Right lobe of liver (tissue), 6 donors: Measurements from ENCODE around the gene ARHGEF37. TPM values are rescaled to one million over a fixed set of nuclear protein-coding genes. Genes with fewer than 3 reads are reported as not detected.

Source experiments
- ATAC-seq, 4 donors: fragments of 200-7000 bp; cut with Tn5 transposase; one replicate each; pipeline ENCODE4 v1.9.1; 2020; ENCODE audit warnings: mild to moderate bottlenecking in 4 of 4, moderate library complexity in 4 of 4
- DNase-seq, 3 donors: peaks; one replicate each; pipeline ENCODE4 v3.0.0-alpha.2; 2020
- H3K27ac ChIP-seq, 3 donors: fragments of 200-600 bp; one replicate each; pipeline ENCODE4 v1.8.0; 2022
- H3K27me3 ChIP-seq, 2 donors: fragments of 200-600 bp; one replicate each; pipeline ENCODE4 v1.8.0; 2022
- H3K36me3 ChIP-seq, 4 donors: fragments of 200-600 bp; sonication (generic) in 1 of 4; one replicate each; pipeline versions ENCODE4 v1.5.1 to v1.8.0; 2017 to 2022; ENCODE audit warnings: control low read depth in 1 of 4
- H3K4me1 ChIP-seq, 4 donors: fragments of 200-600 bp; sonication (generic) in 1 of 4; one replicate each; pipeline versions ENCODE4 v1.5.1 to v1.8.0; 2017 to 2022; ENCODE audit warnings: control low read depth in 1 of 4
- H3K4me3 ChIP-seq, 3 donors: fragments of 200-600 bp; one replicate each; pipeline ENCODE4 v1.8.0; 2022
- H3K9me3 ChIP-seq, 4 donors: fragments of 200-600 bp; sonication (generic) in 1 of 4; one replicate each; pipeline versions ENCODE4 v1.5.1 to v1.8.0; 2017 to 2022; ENCODE audit warnings: control low read depth in 1 of 4
- POLR2A ChIP-seq: fragments of 450-650 bp; IDR thresholded peaks from one replicate; pipeline ENCODE4 v1.6.1; 2017; ENCODE audit warnings: antibody characterized with exemption, mild to moderate bottlenecking
- WGBS: methylation state at CpG from one replicate; pipeline ENCODE4 v1.1.6; 2018; ENCODE audit warnings: low coverage, low lambda C conversion rate; ENCODE audit not compliant: insufficient coverage; ENCODE audit errors: missing lambda C conversion rate; 5-methylcytosine and 5-hydroxymethylcytosine counted together
- intact Hi-C, 2 donors: fragments of 100-400 bp; cut with DNase I; formaldehyde crosslinking; loops; one replicate each; pipeline versions ENCODE4 v1.11.2 to v1.14.1; 2022
- total RNA-seq, 6 experiments: library from RNA; depleted of rRNA in 2 of 6; stranded (reverse); fragments of >200 nt in 2 of 6; fragmentation: NEBNext Ultra II Directional in 3 of 6; extraction: Animal tissue kit (Norgen Biotek cat#: 25700) in 3 of 6; gene quantifications; one replicate each; pipeline versions ENCODE4 v1.1.0 to v1.2.4, GENCODE V29; 2016 to 2023
- TF ChIP-seq, protein P1 (sequence below), 4 donors: fragments of 200-600 bp in 3 of 4; fragments of 450-650 bp in 1 of 4; IDR thresholded peaks; one replicate each; pipeline versions ENCODE4 v1.5.1 to v1.8.0; 2016 to 2022; ENCODE audit warnings: antibody characterized with exemption in 4 of 4, mild to moderate bottlenecking in 2 of 4
- donor health status: DM: no; HTN: yes; CAD: no.
- donor health status: DM: no; HTN: no; CAD: no.
- donor health status: DM: no; HTN: no; CAD: no.
- donor health status: DM: no; HTN: yes; CAD: no.
- donor health status: DM: no; HTN: yes; CAD: no.

ARHGEF37 gene
- total RNA-seq, 6 experiments from 2014 or later, result 1.6 to 7.3 (median 2.1) TPM

DNA sequence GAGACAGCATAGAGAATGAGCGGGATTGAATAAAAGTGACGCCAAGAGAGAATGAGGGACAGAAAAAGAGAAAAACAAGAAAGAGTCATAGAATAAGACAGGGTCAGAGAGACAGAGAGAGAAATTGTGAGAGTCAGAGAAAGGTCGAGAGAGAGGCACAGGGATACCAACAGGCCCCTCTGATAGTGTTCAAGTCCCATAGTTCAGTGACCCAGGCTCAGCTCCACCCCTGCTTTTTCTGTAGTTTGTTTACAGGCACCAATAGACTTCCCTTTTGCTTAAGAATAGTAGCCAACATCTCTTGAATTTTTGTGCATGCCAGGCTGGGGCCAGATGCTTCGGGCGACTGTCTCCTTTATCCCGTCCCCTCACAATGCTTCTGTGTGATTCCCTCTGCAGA, 62.5 kb downstream of the ARHGEF37 start:
- H3K4me1 ChIP-seq, result peaks cover 0 to 14% (median 6%) of the 10 kb centered on the region in 4 donors
- TF ChIP-seq POLR2A, result no peak
- H3K9me3 ChIP-seq, result no peaks in the 10 kb centered on the region
- no peak overlapping the region for H3K27ac ChIP-seq
- H3K36me3 ChIP-seq, result no peaks in the 10 kb centered on the region
- H3K4me3 ChIP-seq, result no peak overlapping the region
- ATAC-seq (no peak), DNase-seq (no peak)
- intact Hi-C loops, result no loop called here
- no peaks in the 10 kb centered on the region for H3K27me3 ChIP-seq
- WGBS, result 79% methylated on average over 6 of the region's 6 CpGs

DNA sequence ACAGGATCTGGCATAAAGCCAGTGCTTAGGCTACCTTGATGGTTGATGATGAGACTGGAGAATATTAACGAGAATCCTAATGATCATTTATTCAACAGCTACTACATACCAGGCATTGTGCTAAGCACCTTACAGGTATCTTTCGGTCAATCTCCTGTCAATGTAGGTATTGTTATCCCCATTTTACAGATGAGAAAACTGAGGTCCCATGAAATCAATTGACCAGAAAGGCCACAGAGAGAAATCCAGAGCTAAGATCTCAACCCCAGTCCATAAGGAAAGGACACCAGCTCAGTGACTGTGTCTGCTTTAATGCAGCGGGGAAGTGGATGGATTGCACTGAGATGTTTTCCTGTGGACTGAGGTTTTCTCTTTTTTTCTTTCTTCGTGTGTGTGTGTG, 63.3 kb downstream of the ARHGEF37 start:
- Histone ChIP-seq H3K4me3 (no peak overlapping the region), H3K27me3 (no peaks in the 10 kb centered on the region), H3K9me3 (no peaks in the 10 kb centered on the region), H3K4me1 (peaks cover 0 to 12% (median 5%) of the 10 kb centered on the region in 4 donors), H3K36me3 (no peaks in the 10 kb centered on the region), H3K27ac (no peak overlapping the region)
- ATAC-seq, result no peak
- intact Hi-C loops, result no loop called here
- TF ChIP-seq, protein P1, sequence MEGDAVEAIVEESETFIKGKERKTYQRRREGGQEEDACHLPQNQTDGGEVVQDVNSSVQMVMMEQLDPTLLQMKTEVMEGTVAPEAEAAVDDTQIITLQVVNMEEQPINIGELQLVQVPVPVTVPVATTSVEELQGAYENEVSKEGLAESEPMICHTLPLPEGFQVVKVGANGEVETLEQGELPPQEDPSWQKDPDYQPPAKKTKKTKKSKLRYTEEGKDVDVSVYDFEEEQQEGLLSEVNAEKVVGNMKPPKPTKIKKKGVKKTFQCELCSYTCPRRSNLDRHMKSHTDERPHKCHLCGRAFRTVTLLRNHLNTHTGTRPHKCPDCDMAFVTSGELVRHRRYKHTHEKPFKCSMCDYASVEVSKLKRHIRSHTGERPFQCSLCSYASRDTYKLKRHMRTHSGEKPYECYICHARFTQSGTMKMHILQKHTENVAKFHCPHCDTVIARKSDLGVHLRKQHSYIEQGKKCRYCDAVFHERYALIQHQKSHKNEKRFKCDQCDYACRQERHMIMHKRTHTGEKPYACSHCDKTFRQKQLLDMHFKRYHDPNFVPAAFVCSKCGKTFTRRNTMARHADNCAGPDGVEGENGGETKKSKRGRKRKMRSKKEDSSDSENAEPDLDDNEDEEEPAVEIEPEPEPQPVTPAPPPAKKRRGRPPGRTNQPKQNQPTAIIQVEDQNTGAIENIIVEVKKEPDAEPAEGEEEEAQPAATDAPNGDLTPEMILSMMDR (IDR thresholded peaks at IDR 0.05), result no peak
- TF ChIP-seq POLR2A, result no peak
- DNase-seq, result no peak
- 84% methylated on average over 4 of the region's 4 CpGs for WGBS

DNA sequence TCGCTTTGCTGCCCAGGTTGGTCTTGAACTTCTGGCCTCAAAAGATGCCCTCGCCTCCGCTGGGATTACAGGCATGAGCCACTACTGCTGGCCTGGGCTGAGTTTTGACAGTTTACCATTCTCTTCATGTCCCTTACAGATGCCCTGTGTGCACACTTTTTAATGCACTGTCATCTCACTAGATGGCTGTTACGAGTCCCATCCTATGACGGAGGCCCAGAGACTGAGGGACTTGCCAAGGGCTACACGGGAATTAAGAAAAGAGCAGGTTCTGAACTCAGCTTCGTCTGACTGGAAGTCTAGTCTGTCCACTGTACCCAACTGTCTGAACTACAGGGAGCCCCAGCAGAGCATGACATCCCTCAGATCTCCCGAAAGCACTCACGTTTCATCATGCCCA, 63.9 kb downstream of the ARHGEF37 start:
- 65% methylated on average over 3 of the region's 9 CpGs for WGBS

DNA sequence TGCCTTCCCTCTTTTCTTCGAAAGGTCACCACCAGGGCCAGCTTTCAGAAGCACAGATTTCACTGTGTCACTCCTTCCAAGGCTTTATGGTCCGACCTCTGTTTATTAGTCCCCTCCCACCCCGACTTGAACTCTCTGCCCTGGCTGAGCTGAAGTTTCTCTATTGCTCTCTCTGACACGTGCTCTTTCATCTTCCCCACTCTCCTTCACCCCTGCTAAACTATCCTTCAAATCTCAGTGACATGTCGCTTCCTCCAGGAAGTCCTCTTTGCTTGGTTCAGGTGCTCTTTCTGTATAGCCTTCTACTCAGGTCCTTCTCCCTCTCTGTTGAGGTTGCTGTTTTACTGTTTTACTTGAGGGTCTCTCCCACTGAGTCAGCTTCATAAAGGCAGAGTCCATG, 64.4 kb downstream of the ARHGEF37 start:
- 58% methylated on average over 5 of the region's 5 CpGs for WGBS
- H3K27me3 ChIP-seq, result no peaks in the 10 kb centered on the region
- no peak overlapping the region for H3K27ac ChIP-seq
- H3K9me3 ChIP-seq, result no peaks in the 10 kb centered on the region
- peaks cover 0 to 2% (median 0%) of the 10 kb centered on the region in 4 donors for H3K4me1 ChIP-seq
- no peak for DNase-seq
- H3K4me3 ChIP-seq, result no peak overlapping the region
- ATAC-seq, result no peak
- no peaks in the 10 kb centered on the region for H3K36me3 ChIP-seq
- TF ChIP-seq, protein P1 (IDR thresholded peaks at IDR 0.05), result no peak
- intact Hi-C loops, result no loop called here

More for the DNA sequence above, 63.9 kb downstream of the ARHGEF37 start:
- H3K4me3 ChIP-seq, result no peak overlapping the region
- H3K36me3 ChIP-seq, result no peaks in the 10 kb centered on the region
- intact Hi-C loops, result no loop called here
- H3K27me3 ChIP-seq, result no peaks in the 10 kb centered on the region
- peaks cover 0 to 7% (median 2%) of the 10 kb centered on the region in 4 donors for H3K4me1 ChIP-seq
- H3K27ac ChIP-seq, result no peak overlapping the region
- H3K9me3 ChIP-seq, result no peaks in the 10 kb centered on the region
- TF ChIP-seq, protein P1 (IDR thresholded peaks at IDR 0.05), result no peak
- TF ChIP-seq POLR2A, result no peak
- ATAC-seq (no peak), DNase-seq (no peak)

DNA sequence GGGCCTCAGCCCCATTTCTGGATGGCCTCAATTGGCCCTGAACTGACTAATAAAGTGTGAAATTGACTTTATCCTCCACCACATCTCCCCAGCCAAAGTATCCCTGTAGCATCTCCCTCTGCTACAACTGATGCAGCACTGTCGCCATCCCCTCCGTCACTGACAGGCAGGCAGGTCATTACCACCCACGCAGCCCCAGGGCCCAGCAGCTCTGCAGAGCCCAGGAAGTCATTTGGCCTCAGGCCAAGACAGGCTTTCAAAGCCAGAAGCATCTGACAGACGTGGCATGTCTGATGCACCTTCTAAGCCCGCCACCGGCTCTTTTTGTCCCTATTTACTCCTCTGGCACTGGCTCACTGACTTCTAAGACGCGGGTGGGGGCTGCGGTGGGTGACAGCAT, 65.3 kb downstream of the ARHGEF37 start:
- no peaks in the 10 kb centered on the region for H3K4me1 ChIP-seq
- H3K4me3 ChIP-seq, result no peak overlapping the region
- H3K27me3 ChIP-seq, result no peaks in the 10 kb centered on the region
- ATAC-seq (no peak), DNase-seq (no peak)
- no peaks in the 10 kb centered on the region for H3K36me3 ChIP-seq
- TF ChIP-seq, protein P1 (IDR thresholded peaks at IDR 0.05), result no peak
- no peak for TF ChIP-seq POLR2A
- intact Hi-C loops, result no loop called here
- H3K9me3 ChIP-seq, result no peaks in the 10 kb centered on the region
- no peak overlapping the region for H3K27ac ChIP-seq
- WGBS, result 60% methylated on average over 7 of the region's 9 CpGs
